Measurements from ENCODE around the gene ZMYM5. TPM values are rescaled to one million over a fixed set of nuclear protein-coding genes. Genes with fewer than 3 reads are reported as not detected.

Gene ZMYM5
- total and polyA plus RNA-seq, 4 donors = 2.6 to 8.1 (median 5.9) TPM

DNA sequence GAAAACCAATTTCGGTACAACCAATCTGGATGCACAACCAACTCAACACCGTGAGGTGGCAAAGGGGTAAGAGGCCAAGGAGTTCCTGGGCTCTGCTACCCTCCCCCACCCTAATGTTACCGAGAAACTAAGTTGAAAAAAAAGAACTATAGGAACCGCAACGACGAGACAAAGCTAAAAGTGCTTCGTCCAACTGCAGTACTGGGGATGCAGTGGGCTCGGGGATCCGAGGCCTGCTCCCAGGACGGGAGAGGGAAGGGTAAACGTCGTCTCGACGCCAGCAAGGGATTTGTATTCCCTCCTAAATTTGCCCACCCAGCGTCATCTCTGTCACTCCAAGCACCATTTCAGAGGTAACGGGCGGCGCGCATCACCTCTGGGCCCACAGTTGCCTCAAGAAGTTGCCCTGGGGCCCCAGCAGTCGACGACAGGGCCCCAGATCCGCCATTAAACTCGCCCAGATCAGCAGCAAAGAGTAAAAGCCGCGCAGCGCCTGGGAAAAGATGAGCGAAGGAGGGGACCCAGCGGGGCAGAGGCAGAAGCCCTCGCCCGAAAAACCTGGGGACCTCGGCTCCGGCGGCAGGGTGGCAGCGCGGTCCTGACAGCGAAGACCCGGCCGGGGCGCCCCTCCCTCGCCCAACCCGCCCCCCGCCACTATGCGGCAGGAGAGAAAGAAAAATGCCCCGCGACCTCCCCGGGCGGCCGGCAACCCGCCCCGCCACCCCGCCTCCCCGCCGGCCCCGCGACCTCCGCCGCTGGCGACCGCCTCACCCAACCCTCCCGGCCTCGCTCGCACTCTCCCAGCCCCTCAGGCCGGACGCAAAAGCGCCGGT, 752 bp downstream of the ZMYM5 start:
- DNase-seq (ENCODE audit: low spot score) = peak; percentile 57

DNA sequence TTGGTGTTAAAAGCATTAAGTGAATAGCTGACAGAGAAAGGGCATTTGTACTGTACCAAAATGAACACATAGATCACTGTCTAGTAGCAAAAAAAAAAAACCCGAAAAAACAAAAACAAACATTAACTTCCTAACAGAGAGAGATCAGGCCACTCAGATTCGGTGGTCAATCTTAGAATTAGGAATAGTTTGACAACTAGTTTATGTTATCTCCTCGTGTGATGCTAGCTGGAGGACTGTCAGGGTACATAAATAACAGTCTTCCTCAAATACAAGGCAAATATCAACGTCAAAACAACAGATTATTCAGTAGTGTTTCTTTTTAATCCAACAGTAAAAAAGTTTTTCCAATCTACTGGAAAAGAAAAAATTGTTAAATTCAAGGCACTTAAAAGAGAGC, 1.7 kb downstream of the ZMYM5 start:
- no peak for TF ChIP-seq RAD21 (IDR thresholded peaks at IDR 0.05)
- no peak for TF ChIP-seq FOXA2 (IDR thresholded peaks at IDR 0.05)
- no peak for TF ChIP-seq YY1 (IDR thresholded peaks at IDR 0.05)
- TF ChIP-seq, protein P1, sequence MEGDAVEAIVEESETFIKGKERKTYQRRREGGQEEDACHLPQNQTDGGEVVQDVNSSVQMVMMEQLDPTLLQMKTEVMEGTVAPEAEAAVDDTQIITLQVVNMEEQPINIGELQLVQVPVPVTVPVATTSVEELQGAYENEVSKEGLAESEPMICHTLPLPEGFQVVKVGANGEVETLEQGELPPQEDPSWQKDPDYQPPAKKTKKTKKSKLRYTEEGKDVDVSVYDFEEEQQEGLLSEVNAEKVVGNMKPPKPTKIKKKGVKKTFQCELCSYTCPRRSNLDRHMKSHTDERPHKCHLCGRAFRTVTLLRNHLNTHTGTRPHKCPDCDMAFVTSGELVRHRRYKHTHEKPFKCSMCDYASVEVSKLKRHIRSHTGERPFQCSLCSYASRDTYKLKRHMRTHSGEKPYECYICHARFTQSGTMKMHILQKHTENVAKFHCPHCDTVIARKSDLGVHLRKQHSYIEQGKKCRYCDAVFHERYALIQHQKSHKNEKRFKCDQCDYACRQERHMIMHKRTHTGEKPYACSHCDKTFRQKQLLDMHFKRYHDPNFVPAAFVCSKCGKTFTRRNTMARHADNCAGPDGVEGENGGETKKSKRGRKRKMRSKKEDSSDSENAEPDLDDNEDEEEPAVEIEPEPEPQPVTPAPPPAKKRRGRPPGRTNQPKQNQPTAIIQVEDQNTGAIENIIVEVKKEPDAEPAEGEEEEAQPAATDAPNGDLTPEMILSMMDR (IDR thresholded peaks at IDR 0.05; ENCODE audit: low read depth, low read length, missing input control) = no peak
- TF ChIP-seq FOXA1 (IDR thresholded peaks at IDR 0.05) = no peak
- no peak for TF ChIP-seq JUND (IDR thresholded peaks at IDR 0.05)
- no peak for TF ChIP-seq HNF4A (conservative IDR thresholded peaks at IDR 0.05)
- DNase-seq (ENCODE audit: low spot score) = no peak
- H3K9ac ChIP-seq (ENCODE audit: low read depth in 1 of 2, low read length in 2 of 2) = peak overlapping the region in 1 of 2 donors; percentile 43
- H3K27ac ChIP-seq (ENCODE audit: low read depth in 1 of 2, low read length in 2 of 2) = peak overlapping the region in 1 of 2 donors; percentile 85
- peaks cover 0 to 3% (median 0%) of the 10 kb centered on the region in 4 donors for H3K36me3 ChIP-seq (ENCODE audit: control insufficient read depth in 4 of 4, insufficient read depth in 3 of 4, low read depth in 1 of 4, low read length in 3 of 4)
- H3K4me1 ChIP-seq (ENCODE audit: control insufficient read depth in 4 of 4, insufficient read depth in 4 of 4, low read length in 3 of 4) = peaks cover 6 to 14% (median 9%) of the 10 kb centered on the region in 4 donors
- WGBS = 11% methylated on average over 4 of the region's 4 CpGs
- peak overlapping the region in 2 of 3 donors; percentile 33 to 93 for H3K4me3 ChIP-seq (ENCODE audit: low read depth in 1 of 3, low read length in 3 of 3)
- no peaks in the 10 kb centered on the region for H3K9me3 ChIP-seq (ENCODE audit: control insufficient read depth in 4 of 4, low read length in 3 of 4)
- H3K27me3 ChIP-seq (ENCODE audit: control insufficient read depth in 4 of 4, insufficient read depth in 4 of 4, low read length in 3 of 4) = no peaks in the 10 kb centered on the region

More for the DNA sequence above, 752 bp downstream of the ZMYM5 start:
- H3K4me3 ChIP-seq (ENCODE audit: low read depth in 1 of 3, low read length in 3 of 3) = peak overlapping the region; percentile 77 to 93 (median 91)
- no peaks in the 10 kb centered on the region for H3K9me3 ChIP-seq (ENCODE audit: control insufficient read depth in 4 of 4, low read length in 3 of 4)
- H3K4me1 ChIP-seq (ENCODE audit: control insufficient read depth in 4 of 4, insufficient read depth in 4 of 4, low read length in 3 of 4) = peaks cover 6 to 14% (median 9%) of the 10 kb centered on the region in 4 donors
- H3K27ac ChIP-seq (ENCODE audit: low read depth in 1 of 2, low read length in 2 of 2) = peak overlapping the region; percentile 85 to 90
- peak overlapping the region; percentile 43 to 81 for H3K9ac ChIP-seq (ENCODE audit: low read depth in 1 of 2, low read length in 2 of 2)
- WGBS = under 1% methylated on average over 66 of the region's 66 CpGs
- no peaks in the 10 kb centered on the region for H3K27me3 ChIP-seq (ENCODE audit: control insufficient read depth in 4 of 4, insufficient read depth in 4 of 4, low read length in 3 of 4)
- no peak for TF ChIP-seq TAF1 (conservative IDR thresholded peaks at IDR 0.05)
- TF ChIP-seq YY1 (IDR thresholded peaks at IDR 0.05) = peak; percentile 87
- TF ChIP-seq, protein P1 (IDR thresholded peaks at IDR 0.05; ENCODE audit: low read depth, low read length, missing input control) = no peak
- H3K36me3 ChIP-seq (ENCODE audit: control insufficient read depth in 4 of 4, insufficient read depth in 3 of 4, low read depth in 1 of 4, low read length in 3 of 4) = no peaks in the 10 kb centered on the region

DNA sequence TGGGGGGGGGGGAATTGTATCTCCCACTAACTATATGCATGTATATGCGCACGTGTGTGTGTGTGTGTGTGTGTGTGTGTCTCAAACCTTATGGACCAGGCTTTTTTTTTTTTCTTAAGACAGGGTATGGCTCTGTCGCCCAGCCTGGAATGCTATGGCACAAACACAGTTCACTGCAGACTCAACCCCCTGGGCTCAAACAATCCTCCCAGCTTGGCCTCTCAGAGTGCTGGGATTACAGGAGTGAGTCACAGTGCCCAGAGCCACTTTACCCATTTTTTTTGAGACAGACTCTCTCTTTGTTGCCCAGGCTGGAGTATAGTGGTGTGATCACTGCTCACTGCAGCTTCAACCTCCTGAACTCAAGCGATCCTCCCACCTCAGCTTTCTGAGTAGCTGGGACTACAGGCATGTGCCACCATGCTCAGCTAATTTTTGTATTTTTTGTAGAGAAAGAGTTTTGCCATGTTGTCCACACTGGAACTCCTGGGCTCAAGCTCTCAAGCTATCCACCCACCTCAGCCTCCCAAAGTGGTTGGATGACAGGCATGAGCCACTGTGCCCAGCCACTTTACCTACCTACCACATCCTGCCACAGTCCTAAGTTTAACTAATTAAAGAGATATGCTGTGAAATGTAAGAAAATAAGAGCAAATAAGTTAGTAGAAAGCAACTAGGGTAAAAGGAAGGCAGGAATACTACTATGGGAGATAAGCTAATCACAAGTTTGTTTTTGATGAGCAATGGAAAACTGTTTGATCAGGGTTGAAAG, 2.4 kb downstream of the ZMYM5 start:
- 76% methylated on average over 4 of the region's 4 CpGs for WGBS

More for the DNA sequence above, 2.4 kb downstream of the ZMYM5 start:
- peaks cover 6 to 14% (median 9%) of the 10 kb centered on the region in 4 donors for H3K4me1 ChIP-seq (ENCODE audit: control insufficient read depth in 4 of 4, insufficient read depth in 4 of 4, low read length in 3 of 4)
- no peak overlapping the region for H3K4me3 ChIP-seq (ENCODE audit: low read depth in 1 of 3, low read length in 3 of 3)
- no peak for DNase-seq (ENCODE audit: low spot score)
- peaks cover 0 to 3% (median 0%) of the 10 kb centered on the region in 4 donors for H3K36me3 ChIP-seq (ENCODE audit: control insufficient read depth in 4 of 4, insufficient read depth in 3 of 4, low read depth in 1 of 4, low read length in 3 of 4)
- H3K27me3 ChIP-seq (ENCODE audit: control insufficient read depth in 4 of 4, insufficient read depth in 4 of 4, low read length in 3 of 4) = no peaks in the 10 kb centered on the region
- no peaks in the 10 kb centered on the region for H3K9me3 ChIP-seq (ENCODE audit: control insufficient read depth in 4 of 4, low read length in 3 of 4)
- no peak overlapping the region for H3K27ac ChIP-seq (ENCODE audit: low read depth in 1 of 2, low read length in 2 of 2)
- TF ChIP-seq EGR1 (IDR thresholded peaks at IDR 0.05; ENCODE audit: low read depth in 2 of 2) (no peak), TAF1 (conservative IDR thresholded peaks at IDR 0.05) (no peak), YY1 (IDR thresholded peaks at IDR 0.05) (no peak), SP1 (IDR thresholded peaks at IDR 0.05) (no peak), RXRA (IDR thresholded peaks at IDR 0.05) (no peak), HNF4G (IDR thresholded peaks at IDR 0.05) (no peak), JUND (IDR thresholded peaks at IDR 0.05) (no peak), NR2F2 (IDR thresholded peaks at IDR 0.05) (no peak), FOXA1 (IDR thresholded peaks at IDR 0.05) (no peak)
- TF ChIP-seq, protein P2, sequence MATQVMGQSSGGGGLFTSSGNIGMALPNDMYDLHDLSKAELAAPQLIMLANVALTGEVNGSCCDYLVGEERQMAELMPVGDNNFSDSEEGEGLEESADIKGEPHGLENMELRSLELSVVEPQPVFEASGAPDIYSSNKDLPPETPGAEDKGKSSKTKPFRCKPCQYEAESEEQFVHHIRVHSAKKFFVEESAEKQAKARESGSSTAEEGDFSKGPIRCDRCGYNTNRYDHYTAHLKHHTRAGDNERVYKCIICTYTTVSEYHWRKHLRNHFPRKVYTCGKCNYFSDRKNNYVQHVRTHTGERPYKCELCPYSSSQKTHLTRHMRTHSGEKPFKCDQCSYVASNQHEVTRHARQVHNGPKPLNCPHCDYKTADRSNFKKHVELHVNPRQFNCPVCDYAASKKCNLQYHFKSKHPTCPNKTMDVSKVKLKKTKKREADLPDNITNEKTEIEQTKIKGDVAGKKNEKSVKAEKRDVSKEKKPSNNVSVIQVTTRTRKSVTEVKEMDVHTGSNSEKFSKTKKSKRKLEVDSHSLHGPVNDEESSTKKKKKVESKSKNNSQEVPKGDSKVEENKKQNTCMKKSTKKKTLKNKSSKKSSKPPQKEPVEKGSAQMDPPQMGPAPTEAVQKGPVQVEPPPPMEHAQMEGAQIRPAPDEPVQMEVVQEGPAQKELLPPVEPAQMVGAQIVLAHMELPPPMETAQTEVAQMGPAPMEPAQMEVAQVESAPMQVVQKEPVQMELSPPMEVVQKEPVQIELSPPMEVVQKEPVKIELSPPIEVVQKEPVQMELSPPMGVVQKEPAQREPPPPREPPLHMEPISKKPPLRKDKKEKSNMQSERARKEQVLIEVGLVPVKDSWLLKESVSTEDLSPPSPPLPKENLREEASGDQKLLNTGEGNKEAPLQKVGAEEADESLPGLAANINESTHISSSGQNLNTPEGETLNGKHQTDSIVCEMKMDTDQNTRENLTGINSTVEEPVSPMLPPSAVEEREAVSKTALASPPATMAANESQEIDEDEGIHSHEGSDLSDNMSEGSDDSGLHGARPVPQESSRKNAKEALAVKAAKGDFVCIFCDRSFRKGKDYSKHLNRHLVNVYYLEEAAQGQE (IDR thresholded peaks at IDR 0.05) = no peak
- TF ChIP-seq, protein P3, sequence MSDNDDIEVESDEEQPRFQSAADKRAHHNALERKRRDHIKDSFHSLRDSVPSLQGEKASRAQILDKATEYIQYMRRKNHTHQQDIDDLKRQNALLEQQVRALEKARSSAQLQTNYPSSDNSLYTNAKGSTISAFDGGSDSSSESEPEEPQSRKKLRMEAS (IDR thresholded peaks at IDR 0.05) = no peak
- H3K9ac ChIP-seq (ENCODE audit: low read depth in 1 of 2, low read length in 2 of 2) = no peak overlapping the region
